Activated T-cell treated with anti-CD3 and anti-CD28 coated beads, Interleukin-2, amount 50 U/mL, for 72 hours (primary cell): ENCODE measurements around the gene BRIP1. TPM values are rescaled to one million over a fixed set of nuclear protein-coding genes. Genes with fewer than 3 reads are reported as not detected.

Source experiments
- ATAC-seq, 2 donors: fragments of 150-1000 bp; cut with Tn5 transposase; replicated peaks in 1 of 2; 2 replicates each; pipeline ENCODE4 v1.10.0; 2021; ENCODE audit warnings: moderate library complexity in 2 of 2, mild to moderate bottlenecking in 1 of 2
- DNase-seq, 2 donors: peaks; one replicate each; pipeline ENCODE4 v3.0.0; 2021 to 2022; ENCODE audit warnings: mixed read lengths in 1 of 2
- H3K27ac Mint-ChIP-seq: one replicate; pipeline ENCODE4 v1.8.0; 2022; ENCODE audit warnings: mild to moderate bottlenecking, moderate library complexity, mixed read lengths
- H3K27me3 Mint-ChIP-seq: one replicate; pipeline ENCODE4 v1.8.0; 2022; ENCODE audit warnings: low read depth, mixed read lengths
- H3K36me3 Mint-ChIP-seq, 2 donors: one replicate each; pipeline ENCODE4 v1.8.0; 2022; ENCODE audit warnings: mixed read lengths in 2 of 2, mild to moderate bottlenecking in 1 of 2; ENCODE audit not compliant: insufficient read depth in 2 of 2
- H3K4me1 Mint-ChIP-seq: one replicate; pipeline ENCODE4 v1.8.0; 2022; ENCODE audit warnings: low read depth, mixed read lengths
- H3K4me3 Mint-ChIP-seq, 2 donors: one replicate each; pipeline ENCODE4 v1.8.0; 2022; ENCODE audit warnings: mild to moderate bottlenecking in 2 of 2, mixed read lengths in 2 of 2, moderate library complexity in 2 of 2
- H3K9me3 Mint-ChIP-seq, 2 donors: one replicate each; pipeline ENCODE4 v1.8.0; 2022; ENCODE audit warnings: mixed read lengths in 2 of 2
- total RNA-seq, 2 donors: library from RNA; stranded (reverse); gene quantifications; one replicate each; pipeline ENCODE4 v1.2.3, GENCODE V29; 2022

The BRIP1 gene
- total RNA-seq, 2 donors from 2014 or later, result 10.8 to 12.7 TPM

- DNase-seq, result no peak
- no peak for ATAC-seq
- Mint-ChIP-seq H3K4me1 (no peaks in the 10 kb centered on the region), H3K27me3 (peaks cover 5% of the 10 kb centered on the region), H3K9me3 (peaks cover 27 to 33% of the 10 kb centered on the region in 2 donors), H3K36me3 (peaks cover 16 to 27% of the 10 kb centered on the region in 2 donors), H3K4me3 (no peak overlapping the region), H3K27ac (no peak overlapping the region)
Observed at GRCh38 chr17:61701334-61701733, 162.0 kb downstream of the BRIP1 start.

GRCh38 chr17:61700252-61700651 lies 163.1 kb downstream of the BRIP1 start:
- no peak for ATAC-seq
- Mint-ChIP-seq H3K27me3 (no peaks in the 10 kb centered on the region), H3K4me1 (no peaks in the 10 kb centered on the region), H3K36me3 (peaks cover 12 to 27% of the 10 kb centered on the region in 2 donors), H3K27ac (no peak overlapping the region), H3K4me3 (no peak overlapping the region), H3K9me3 (peaks cover 24 to 33% of the 10 kb centered on the region in 2 donors)
- no peak for DNase-seq

GRCh38 chr17:61699694-61700093 lies 163.6 kb downstream of the BRIP1 start:
- H3K27me3 Mint-ChIP-seq, result no peaks in the 10 kb centered on the region
- H3K4me3 Mint-ChIP-seq, result no peak overlapping the region
- no peak overlapping the region for H3K27ac Mint-ChIP-seq
- no peak for ATAC-seq
- peaks cover 24 to 29% of the 10 kb centered on the region in 2 donors for H3K9me3 Mint-ChIP-seq
- no peaks in the 10 kb centered on the region for H3K4me1 Mint-ChIP-seq
- no peak for DNase-seq
- H3K36me3 Mint-ChIP-seq, result peaks cover 11 to 27% of the 10 kb centered on the region in 2 donors

- no peak overlapping the region for H3K27ac Mint-ChIP-seq
Observed at GRCh38 chr17:61699032-61699431, 164.3 kb downstream of the BRIP1 start.

GRCh38 chr17:61698244-61698643 lies 165.1 kb downstream of the BRIP1 start:
- no peaks in the 10 kb centered on the region for H3K27me3 Mint-ChIP-seq
- H3K9me3 Mint-ChIP-seq, result peaks cover 20 to 26% of the 10 kb centered on the region in 2 donors
- no peak overlapping the region for H3K27ac Mint-ChIP-seq
- H3K4me1 Mint-ChIP-seq, result no peaks in the 10 kb centered on the region
- H3K36me3 Mint-ChIP-seq, result peaks cover 11 to 23% of the 10 kb centered on the region in 2 donors
- H3K4me3 Mint-ChIP-seq, result no peak overlapping the region
- DNase-seq (no peak), ATAC-seq (no peak)

More at GRCh38 chr17:61699032-61699431, 164.3 kb downstream of the BRIP1 start:
- Mint-ChIP-seq H3K27me3 (no peaks in the 10 kb centered on the region), H3K4me3 (no peak overlapping the region), H3K36me3 (peaks cover 11 to 27% of the 10 kb centered on the region in 2 donors), H3K4me1 (no peaks in the 10 kb centered on the region), H3K9me3 (peaks cover 23 to 29% of the 10 kb centered on the region in 2 donors)
- ATAC-seq, result no peak
- no peak for DNase-seq

- no peak for ATAC-seq
- H3K4me1 Mint-ChIP-seq, result no peaks in the 10 kb centered on the region
- H3K27me3 Mint-ChIP-seq, result no peaks in the 10 kb centered on the region
- no peak overlapping the region for H3K27ac Mint-ChIP-seq
- H3K36me3 Mint-ChIP-seq, result peaks cover 2 to 19% of the 10 kb centered on the region in 2 donors
- peaks cover 8 to 16% of the 10 kb centered on the region in 2 donors for H3K9me3 Mint-ChIP-seq
- H3K4me3 Mint-ChIP-seq, result no peak overlapping the region
- DNase-seq, result no peak
Observed at GRCh38 chr17:61695779-61696337, 167.5 kb downstream of the BRIP1 start.

GRCh38 chr17:61694095-61694494 lies 169.2 kb downstream of the BRIP1 start:
- ATAC-seq (no peak), DNase-seq (no peak)
- Mint-ChIP-seq H3K4me1 (no peaks in the 10 kb centered on the region), H3K4me3 (no peak overlapping the region), H3K9me3 (peaks cover 3 to 7% of the 10 kb centered on the region in 2 donors), H3K27ac (no peak overlapping the region), H3K27me3 (no peaks in the 10 kb centered on the region), H3K36me3 (peaks cover 5 to 17% of the 10 kb centered on the region in 2 donors)

- ATAC-seq, result no peak
- Mint-ChIP-seq H3K9me3 (no peaks in the 10 kb centered on the region), H3K4me1 (no peaks in the 10 kb centered on the region), H3K36me3 (peaks cover 4 to 13% of the 10 kb centered on the region in 2 donors), H3K4me3 (no peak overlapping the region), H3K27ac (no peak overlapping the region), H3K27me3 (no peaks in the 10 kb centered on the region)
- DNase-seq, result no peak
Observed at GRCh38 chr17:61689610-61690180, 173.6 kb downstream of the BRIP1 start.

- peaks cover 4 to 14% of the 10 kb centered on the region in 2 donors for H3K36me3 Mint-ChIP-seq
- H3K9me3 Mint-ChIP-seq, result no peaks in the 10 kb centered on the region
- H3K4me3 Mint-ChIP-seq, result no peak overlapping the region
- no peak for DNase-seq
- H3K4me1 Mint-ChIP-seq, result no peaks in the 10 kb centered on the region
- no peak for ATAC-seq
- no peaks in the 10 kb centered on the region for H3K27me3 Mint-ChIP-seq
- H3K27ac Mint-ChIP-seq, result no peak overlapping the region
Observed at GRCh38 chr17:61687769-61688168, 175.6 kb downstream of the BRIP1 start.

GRCh38 chr17:61686113-61686512 lies 177.2 kb downstream of the BRIP1 start:
- no peak for DNase-seq
- ATAC-seq, result no peak
- Mint-ChIP-seq H3K27ac (no peak overlapping the region), H3K4me3 (no peak overlapping the region), H3K36me3 (peaks cover 4 to 13% of the 10 kb centered on the region in 2 donors), H3K9me3 (no peaks in the 10 kb centered on the region), H3K27me3 (no peaks in the 10 kb centered on the region), H3K4me1 (no peaks in the 10 kb centered on the region)

GRCh38 chr17:61684818-61685217 lies 178.5 kb downstream of the BRIP1 start:
- H3K27ac Mint-ChIP-seq, result no peak overlapping the region
- peaks cover 4 to 10% of the 10 kb centered on the region in 2 donors for H3K36me3 Mint-ChIP-seq
- ATAC-seq (no peak), DNase-seq (no peak)
- H3K9me3 Mint-ChIP-seq, result no peaks in the 10 kb centered on the region
- no peaks in the 10 kb centered on the region for H3K27me3 Mint-ChIP-seq
- no peak overlapping the region for H3K4me3 Mint-ChIP-seq
- no peaks in the 10 kb centered on the region for H3K4me1 Mint-ChIP-seq

GRCh38 chr17:61684172-61684571 lies 179.2 kb downstream of the BRIP1 start:
- ATAC-seq (no peak), DNase-seq (no peak)
- H3K27me3 Mint-ChIP-seq, result no peaks in the 10 kb centered on the region
- H3K36me3 Mint-ChIP-seq, result peaks cover 1 to 7% of the 10 kb centered on the region in 2 donors
- no peak overlapping the region for H3K27ac Mint-ChIP-seq
- H3K4me1 Mint-ChIP-seq, result no peaks in the 10 kb centered on the region
- H3K9me3 Mint-ChIP-seq, result no peaks in the 10 kb centered on the region
- no peak overlapping the region for H3K4me3 Mint-ChIP-seq

- ATAC-seq (no peak), DNase-seq (no peak)
- H3K27ac Mint-ChIP-seq, result no peak overlapping the region
- H3K4me3 Mint-ChIP-seq, result no peak overlapping the region
- H3K4me1 Mint-ChIP-seq, result no peaks in the 10 kb centered on the region
- H3K9me3 Mint-ChIP-seq, result no peaks in the 10 kb centered on the region
- peaks cover 0 to 1% of the 10 kb centered on the region in 2 donors for H3K36me3 Mint-ChIP-seq
- no peaks in the 10 kb centered on the region for H3K27me3 Mint-ChIP-seq
Observed at GRCh38 chr17:61683466-61683865, 179.9 kb downstream of the BRIP1 start.

- no peaks in the 10 kb centered on the region for H3K27me3 Mint-ChIP-seq
- no peaks in the 10 kb centered on the region for H3K9me3 Mint-ChIP-seq
- no peaks in the 10 kb centered on the region for H3K4me1 Mint-ChIP-seq
- ATAC-seq, result no peak
- DNase-seq, result no peak
- H3K36me3 Mint-ChIP-seq, result peaks cover 0 to 1% of the 10 kb centered on the region in 2 donors
- H3K4me3 Mint-ChIP-seq, result no peak overlapping the region
- no peak overlapping the region for H3K27ac Mint-ChIP-seq
Observed at GRCh38 chr17:61680921-61681320, 182.4 kb downstream of the BRIP1 start.
